UCSD-AML1 (cell line): Measurements from ENCODE around the gene LNPEP.
"Not testable (repeated sequence)": the region's sequence is repeated elsewhere in the genome, so short reads cannot be mapped to it uniquely, and the experiment has no call there.

Experiments
- DNase-seq: peaks from one replicate; lab custom pipeline; 2025; ENCODE audit not compliant: unreplicated experiment; lab: John Stamatoyannopoulos, UW

The LNPEP gene

GRCh38 chr5:97047076-97047475 is 111.2 kb downstream of the LNPEP start:
- no peak for DNase-seq

DNA sequence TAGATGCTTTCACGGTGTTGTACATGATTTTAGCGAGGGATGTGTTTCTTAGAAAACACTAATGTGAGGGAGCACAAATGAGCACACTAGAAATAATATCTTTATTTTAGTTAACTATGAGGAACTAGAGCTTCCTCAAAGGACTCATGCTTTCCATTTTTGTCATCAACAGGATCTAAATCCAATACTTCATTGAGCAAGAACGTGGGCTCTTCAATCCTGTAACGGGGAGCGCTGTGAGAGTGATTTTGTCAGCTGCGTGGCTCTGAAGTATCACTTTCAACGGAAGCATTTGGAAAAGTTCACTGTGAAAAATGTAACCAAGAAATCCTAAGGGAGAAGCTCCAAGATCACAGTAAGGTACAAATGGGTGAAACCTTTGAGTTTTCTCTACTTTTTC is 113.3 kb downstream of the LNPEP start:
- no peak for DNase-seq

DNA sequence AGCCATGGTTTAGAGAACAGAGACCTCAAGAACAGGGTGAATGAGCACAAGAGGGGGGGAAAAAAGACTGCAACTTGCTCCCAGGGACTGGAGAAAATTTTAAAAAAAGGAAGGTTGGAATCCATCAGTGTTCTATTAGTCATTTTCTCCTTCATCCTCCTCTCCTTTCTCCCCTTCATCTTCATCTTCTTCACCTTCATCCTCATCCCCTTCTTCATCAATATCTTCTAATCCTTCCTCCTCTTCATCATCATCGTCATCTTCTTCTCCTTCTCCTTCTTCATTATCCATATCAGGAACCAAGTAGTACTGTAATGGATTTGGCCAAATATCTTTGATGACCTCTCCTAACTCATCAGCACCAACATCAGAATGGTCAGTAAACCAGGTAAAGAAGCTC is 120.4 kb downstream of the LNPEP start:
- DNase-seq = no peak

DNA sequence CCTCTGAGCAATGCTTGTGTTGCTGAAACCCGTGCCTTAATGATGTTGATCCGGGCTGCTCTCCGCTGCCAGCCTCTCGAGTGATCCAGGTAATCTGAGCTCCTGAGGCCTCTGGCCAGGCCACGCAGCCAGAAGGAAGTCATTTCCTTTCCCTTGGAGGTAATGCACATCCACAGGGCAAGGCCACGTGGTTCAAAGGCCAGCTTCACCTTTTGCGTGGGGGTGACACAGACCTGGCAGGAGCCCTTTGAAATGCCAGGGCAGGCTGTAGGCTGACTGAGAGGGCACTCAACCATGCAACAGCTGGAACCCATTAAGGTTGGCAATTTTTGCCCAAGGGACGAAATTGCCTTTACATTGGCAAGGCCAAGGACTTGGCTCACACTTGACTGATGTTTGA is 126.2 kb downstream of the LNPEP start:
- DNase-seq = no peak

DNA sequence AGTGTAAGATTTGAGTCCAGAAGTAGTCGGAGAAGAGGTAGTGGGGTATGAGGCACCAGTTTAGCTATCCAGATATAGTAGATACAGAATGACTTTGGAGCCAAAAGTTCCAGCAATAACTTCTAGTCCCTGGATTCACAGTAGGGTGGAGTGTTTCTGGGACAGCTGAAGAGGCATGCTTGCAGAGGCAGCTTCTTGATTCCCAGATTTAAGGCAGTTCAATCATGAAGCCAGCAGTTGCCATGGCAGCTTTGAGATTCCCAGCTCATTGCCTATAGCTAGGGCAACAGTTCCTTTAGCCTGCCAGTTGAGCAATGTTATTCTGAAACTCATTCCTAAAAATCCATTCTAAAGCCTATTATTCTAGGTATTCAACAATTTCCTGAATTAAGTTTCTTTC is 127.4 kb downstream of the LNPEP start:
- no peak for DNase-seq

- DNase-seq = no peak
Measured at GRCh38 chr5:97065475-97065874, 129.6 kb downstream of the LNPEP start.

- no peak for DNase-seq
Measured at GRCh38 chr5:97067296-97067850, 131.5 kb downstream of the LNPEP start.

DNA sequence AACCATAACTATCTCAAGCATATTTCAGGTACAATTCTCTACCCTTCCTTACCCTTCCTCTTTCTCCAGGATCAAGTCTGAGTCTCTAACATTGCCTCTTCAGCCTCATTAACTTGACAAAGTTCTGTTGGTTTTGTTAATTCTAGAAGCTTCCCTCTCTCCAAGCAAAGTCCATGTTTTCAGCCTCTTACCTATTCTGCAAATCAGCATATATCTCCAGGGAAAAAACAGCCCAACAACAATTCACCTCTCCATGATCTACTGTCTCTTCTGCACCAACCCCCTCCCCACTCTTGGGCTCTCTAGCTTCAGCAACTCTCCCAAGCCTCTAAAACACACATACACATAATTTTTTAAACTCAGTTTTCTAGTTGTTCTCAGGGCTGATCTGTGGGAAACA is 134.4 kb downstream of the LNPEP start:
- DNase-seq = no peak

- DNase-seq = no peak
Measured at GRCh38 chr5:97071101-97071500, 135.2 kb downstream of the LNPEP start.

- no peak for DNase-seq
Measured at GRCh38 chr5:97071993-97072392, 136.1 kb downstream of the LNPEP start.

GRCh38 chr5:97072696-97073095 is 136.8 kb downstream of the LNPEP start:
- DNase-seq = no peak

DNA sequence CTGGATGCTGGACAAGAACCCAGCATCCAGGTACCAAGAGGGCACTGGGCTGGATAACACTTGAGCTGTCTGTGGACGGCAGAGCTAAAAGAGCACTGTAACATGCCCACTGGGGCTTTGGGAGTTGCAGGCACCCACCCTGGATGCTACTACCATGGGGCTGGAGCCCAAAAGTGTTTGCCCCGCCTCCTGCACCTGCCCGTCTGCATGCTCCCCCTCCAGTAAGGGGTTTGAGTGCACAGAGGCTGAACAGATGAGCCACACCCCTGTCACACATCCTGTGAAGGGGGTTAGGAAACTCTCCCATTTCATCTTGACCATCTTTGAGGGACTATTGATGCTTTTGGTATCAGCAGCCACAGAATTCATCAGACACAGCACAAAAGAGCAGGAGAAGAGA is 137.5 kb downstream of the LNPEP start:
- no peak for DNase-seq

GRCh38 chr5:97074859-97075489 is 139.1 kb downstream of the LNPEP start:
- DNase-seq = no peak

DNA sequence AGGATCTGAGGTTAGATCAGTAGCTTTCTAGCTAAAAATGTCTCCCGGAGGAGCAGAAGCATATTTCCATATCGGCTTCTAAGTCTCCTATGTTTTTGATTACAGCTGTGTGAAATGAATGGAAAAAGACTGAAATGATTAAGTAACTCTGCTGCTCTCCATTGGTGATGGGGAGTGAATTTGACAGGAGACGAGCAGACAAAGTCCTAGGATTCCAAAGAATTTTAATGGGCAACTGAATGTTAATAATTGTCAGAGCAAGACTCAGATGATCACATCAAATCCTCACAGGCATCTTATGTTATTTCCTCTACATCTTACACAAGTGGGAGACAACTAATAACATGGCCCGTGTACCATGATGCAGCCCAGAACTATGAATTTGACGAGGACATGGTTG is 139.8 kb downstream of the LNPEP start:
- DNase-seq = no peak

DNA sequence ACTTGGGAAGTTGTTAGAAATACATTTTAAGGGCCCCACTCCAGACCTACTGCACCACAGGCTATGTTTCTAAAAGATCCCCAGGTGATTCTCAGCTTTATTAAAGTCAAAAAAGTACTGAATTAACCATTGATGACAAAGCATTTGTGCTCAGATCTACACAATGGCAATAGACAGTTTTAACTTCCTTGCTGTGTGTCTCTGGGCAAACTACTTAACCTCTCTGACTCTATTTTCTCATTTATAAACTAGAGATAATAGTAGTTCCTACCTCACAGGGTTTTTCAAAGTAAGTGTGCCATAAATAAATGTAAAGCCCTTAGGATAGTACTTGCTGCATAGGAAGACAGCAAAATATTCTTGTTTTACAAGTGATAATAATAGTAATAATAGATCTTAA is 140.2 kb downstream of the LNPEP start:
- no peak for DNase-seq

GRCh38 chr5:97077246-97077645 is 141.4 kb downstream of the LNPEP start:
- DNase-seq = no peak

- no peak for DNase-seq
Measured at GRCh38 chr5:97078958-97079743, 143.3 kb downstream of the LNPEP start.

GRCh38 chr5:97084782-97085458 is 149.0 kb downstream of the LNPEP start:
- DNase-seq = not testable (repeated sequence)

- DNase-seq = no peak
Measured at GRCh38 chr5:97085459-97086181, 149.7 kb downstream of the LNPEP start.
